CD4-positive, alpha-beta memory T cell (primary cell): ENCODE measurements around the gene DCUN1D2. TPM values are rescaled to one million over a fixed set of nuclear protein-coding genes. Genes with fewer than 3 reads are reported as not detected.
"Not testable (repeated sequence)": the region's sequence is repeated elsewhere in the genome, so short reads cannot be mapped to it uniquely, and the experiment has no call there.

Experiments
- CTCF ChIA-PET: fragments of 350-600 bp; sonication (Branson Sonifier 250); formaldehyde crosslinking; loops from one replicate; lab custom pipeline; 2021; ENCODE audit warnings: inconsistent platforms; ENCODE audit not compliant: partially characterized antibody; lab: Charles Lee
- POLR2A ChIA-PET: fragments of 350-600 bp; sonication (Branson Sonifier 250); formaldehyde crosslinking; loops from one replicate; lab custom pipeline; 2021; ENCODE audit not compliant: partially characterized antibody; lab: Charles Lee
- DNase-seq, 5 donors: peaks; one replicate each; pipeline versions ENCODE4 v3.0.0 to v3.0.0-alpha.2; 2020 to 2022; ENCODE audit warnings: mixed read lengths in 1 of 5
- H3K27ac ChIP-seq: one replicate; pipeline ENCODE4 v1.7.0; 2013; ENCODE audit warnings: low read depth, low read length
- H3K27me3 ChIP-seq: 2 replicates; pipeline ENCODE4 v1.7.0; 2013; ENCODE audit warnings: mild to moderate bottlenecking, low read length, moderate library complexity; ENCODE audit not compliant: insufficient read depth
- H3K36me3 ChIP-seq: 2 replicates; pipeline ENCODE4 v1.7.0; 2013; ENCODE audit warnings: mild to moderate bottlenecking, low read length, moderate library complexity; ENCODE audit not compliant: insufficient read depth
- H3K4me1 ChIP-seq: 2 replicates; pipeline ENCODE4 v1.7.0; 2013; ENCODE audit warnings: mild to moderate bottlenecking, low read length, moderate library complexity; ENCODE audit not compliant: insufficient read depth
- H3K4me3 ChIP-seq, 2 donors: one replicate each; pipeline ENCODE4 v1.7.0; 2013; ENCODE audit warnings: low read length in 2 of 2, mild to moderate bottlenecking in 1 of 2
- H3K9me3 ChIP-seq, 2 donors: one replicate each; pipeline ENCODE4 v1.7.0; 2013; ENCODE audit warnings: low read length in 2 of 2, control low read depth in 1 of 2; ENCODE audit not compliant: control insufficient read depth in 1 of 2
- H3K27ac Mint-ChIP-seq, 7 donors: one replicate each; pipeline ENCODE4 v1.8.0; 2020 to 2021; ENCODE audit warnings: mixed read lengths in 7 of 7, mild to moderate bottlenecking in 6 of 7, inconsistent platforms in 3 of 7, moderate library complexity in 3 of 7
- H3K27me3 Mint-ChIP-seq, 2 donors: one replicate each; pipeline ENCODE4 v1.8.0; 2020 to 2021; ENCODE audit warnings: mixed read lengths in 2 of 2
- H3K36me3 Mint-ChIP-seq, 2 donors: one replicate each; pipeline ENCODE4 v1.8.0; 2020 to 2021; ENCODE audit warnings: mixed read lengths in 2 of 2, inconsistent platforms in 1 of 2, mild to moderate bottlenecking in 1 of 2
- H3K4me1 Mint-ChIP-seq, 4 donors: one replicate each; pipeline ENCODE4 v1.8.0; 2020 to 2021; ENCODE audit warnings: mixed read lengths in 4 of 4, mild to moderate bottlenecking in 1 of 4
- H3K4me3 Mint-ChIP-seq, 8 donors: one replicate each; pipeline ENCODE4 v1.8.0; 2020 to 2021; ENCODE audit warnings: mixed read lengths in 8 of 8, mild to moderate bottlenecking in 7 of 8, moderate library complexity in 6 of 8, inconsistent platforms in 3 of 8
- H3K9me3 Mint-ChIP-seq, 8 donors: one replicate each; pipeline ENCODE4 v1.8.0; 2020 to 2021; ENCODE audit warnings: mixed read lengths in 8 of 8, mild to moderate bottlenecking in 5 of 8, inconsistent platforms in 3 of 8, moderate library complexity in 1 of 8
- intact Hi-C: fragments of 100-400 bp; cut with micrococcal nuclease; formaldehyde crosslinking; loops from one replicate; pipeline ENCODE4 v1.15.1; 2023
- polyA plus RNA-seq, 2 donors: library from polyadenylated mRNA; unstranded; fragments of 300-500 nt; fragmentation: Illumina TruSeq; gene quantifications; one replicate each; pipeline ENCODE4 v1.2.3, GENCODE V29; 2021
- total RNA-seq, 2 experiments: library from RNA; stranded (reverse); gene quantifications; one replicate each; pipeline ENCODE4 v1.2.3, GENCODE V29; 2021

Gene DCUN1D2
- total and polyA plus RNA-seq, 4 experiments from 2014 or later: 6.6 to 34.8 (median 20.8) TPM

GRCh38 chr13:113455384-113455783 lies 35.1 kb downstream of the DCUN1D2 start:
- CTCF ChIA-PET: no interaction called here
- Histone ChIP-seq H3K36me3 (peaks cover 20% of the 10 kb centered on the region), H3K9me3 (no peaks in the 10 kb centered on the region), H3K27ac (no peak overlapping the region), H3K27me3 (no peaks in the 10 kb centered on the region), H3K4me1 (no peaks in the 10 kb centered on the region), H3K4me3 (no peak overlapping the region)
- Mint-ChIP-seq H3K27me3 (no peaks in the 10 kb centered on the region), H3K9me3 (no peaks in the 10 kb centered on the region), H3K4me3 (no peak overlapping the region), H3K4me1 (no peaks in the 10 kb centered on the region), H3K27ac (no peak overlapping the region), H3K36me3 (peaks cover 36 to 40% of the 10 kb centered on the region in 2 donors)
- POLR2A ChIA-PET: no interaction called here
- DNase-seq: no peak
- intact Hi-C loops: no loop called here

- no peak for DNase-seq
- Histone ChIP-seq H3K27ac (no peak overlapping the region), H3K4me1 (no peaks in the 10 kb centered on the region), H3K36me3 (peaks cover 15% of the 10 kb centered on the region), H3K4me3 (no peak overlapping the region), H3K27me3 (no peaks in the 10 kb centered on the region), H3K9me3 (no peaks in the 10 kb centered on the region)
- Mint-ChIP-seq H3K27me3 (no peaks in the 10 kb centered on the region), H3K27ac (no peak overlapping the region), H3K9me3 (no peaks in the 10 kb centered on the region), H3K4me1 (no peaks in the 10 kb centered on the region), H3K4me3 (no peak overlapping the region), H3K36me3 (peaks cover 34 to 36% of the 10 kb centered on the region in 2 donors)
- ChIA-PET POLR2A (no interaction called here), CTCF (no interaction called here)
- intact Hi-C loops: no loop called here
These were observed 35.6 kb downstream of the DCUN1D2 start for GRCh38 chr13:113454936-113455335.

- ChIA-PET POLR2A (no interaction called here), CTCF (no interaction called here)
- Histone ChIP-seq H3K27me3 (no peaks in the 10 kb centered on the region), H3K36me3 (peaks cover under 1% of the 10 kb centered on the region), H3K4me1 (no peaks in the 10 kb centered on the region), H3K4me3 (no peak within 1 kb of the TSS), H3K27ac (no peak within 1 kb of the TSS), H3K9me3 (no peaks in the 10 kb centered on the region)
- Mint-ChIP-seq H3K9me3 (no peaks in the 10 kb centered on the region), H3K36me3 (peaks cover 23 to 30% of the 10 kb centered on the region in 2 donors), H3K27me3 (no peaks in the 10 kb centered on the region), H3K4me1 (peaks cover 0 to 4% (median 0%) of the 10 kb centered on the region in 4 donors), H3K4me3 (no peak within 1 kb of the TSS), H3K27ac (no peak within 1 kb of the TSS)
- intact Hi-C loops: no loop called here
- DNase-seq: no peak
These were observed 37.3 kb downstream of the DCUN1D2 start, which contains the start of gene ADPRHL1 for GRCh38 chr13:113452942-113453901. TSS of gene ADPRHL1 (minus strand) at chr13:113453488. CDS start at chr13:113453437, 51 bp downstream.

GRCh38 chr13:113452466-113452865 lies 38.0 kb downstream of the DCUN1D2 start:
- POLR2A ChIA-PET: no interaction called here
- intact Hi-C loops: no loop called here
- no peaks in the 10 kb centered on the region for H3K9me3 Mint-ChIP-seq
- CTCF ChIA-PET: no interaction called here
- no peak for DNase-seq
- Histone ChIP-seq H3K27me3 (no peaks in the 10 kb centered on the region), H3K27ac (no peak overlapping the region), H3K4me1 (no peaks in the 10 kb centered on the region), H3K9me3 (no peaks in the 10 kb centered on the region), H3K4me3 (no peak overlapping the region), H3K36me3 (no peaks in the 10 kb centered on the region)
- no peaks in the 10 kb centered on the region for H3K27me3 Mint-ChIP-seq
- H3K36me3 Mint-ChIP-seq: peaks cover 17 to 26% of the 10 kb centered on the region in 2 donors
- no peak overlapping the region for H3K27ac Mint-ChIP-seq
- H3K4me3 Mint-ChIP-seq: no peak overlapping the region
- peaks cover 0 to 4% (median 0%) of the 10 kb centered on the region in 4 donors for H3K4me1 Mint-ChIP-seq

GRCh38 chr13:113451951-113452421 lies 38.5 kb downstream of the DCUN1D2 start:
- POLR2A ChIA-PET: no interaction called here
- Histone ChIP-seq H3K36me3 (no peaks in the 10 kb centered on the region), H3K9me3 (no peaks in the 10 kb centered on the region), H3K27me3 (no peaks in the 10 kb centered on the region), H3K27ac (no peak overlapping the region), H3K4me1 (no peaks in the 10 kb centered on the region), H3K4me3 (no peak overlapping the region)
- CTCF ChIA-PET: no interaction called here
- H3K36me3 Mint-ChIP-seq: peaks cover 16 to 24% of the 10 kb centered on the region in 2 donors
- H3K4me1 Mint-ChIP-seq: peaks cover 0 to 4% (median 0%) of the 10 kb centered on the region in 4 donors
- no peak for DNase-seq
- intact Hi-C loops: no loop called here
- H3K27me3 Mint-ChIP-seq: no peaks in the 10 kb centered on the region
- no peaks in the 10 kb centered on the region for H3K9me3 Mint-ChIP-seq
- H3K4me3 Mint-ChIP-seq: no peak overlapping the region
- no peak overlapping the region for H3K27ac Mint-ChIP-seq

GRCh38 chr13:113450861-113451620 lies 39.5 kb downstream of the DCUN1D2 start:
- Mint-ChIP-seq H3K27ac (peak overlapping the region in 1 of 7 donors; percentile 63), H3K36me3 (peaks cover 9 to 19% of the 10 kb centered on the region in 2 donors)
- H3K4me3 Mint-ChIP-seq, H3K9me3 ChIP-seq, H3K27me3 Mint-ChIP-seq, intact Hi-C loops, CTCF ChIA-PET, H3K27me3 ChIP-seq, H3K4me1 ChIP-seq, H3K27ac ChIP-seq, H3K4me3 ChIP-seq, POLR2A ChIA-PET, H3K36me3 ChIP-seq, H3K4me1 Mint-ChIP-seq, DNase-seq, H3K9me3 Mint-ChIP-seq: not testable (repeated sequence)

GRCh38 chr13:113450348-113450744 lies 40.2 kb downstream of the DCUN1D2 start:
- H3K9me3 ChIP-seq, H3K27me3 ChIP-seq, H3K4me3 ChIP-seq, H3K27ac ChIP-seq, H3K27me3 Mint-ChIP-seq, CTCF ChIA-PET, intact Hi-C loops, H3K4me1 Mint-ChIP-seq, H3K9me3 Mint-ChIP-seq, H3K36me3 ChIP-seq, H3K4me1 ChIP-seq, H3K4me3 Mint-ChIP-seq, POLR2A ChIA-PET, DNase-seq: not testable (repeated sequence)
- Mint-ChIP-seq H3K27ac (peak overlapping the region in 1 of 7 donors; percentile 63), H3K36me3 (peaks cover 3 to 12% of the 10 kb centered on the region in 2 donors)
